ENCODE measurements around the gene VIPR1.

GRCh38 chr3:42525212-42525611 is 22.8 kb downstream of the VIPR1 start:
- TF ChIP-seq SP1 (IDR thresholded peaks at IDR 0.05) (no peak), FOXM1 (IDR thresholded peaks at IDR 0.05; ENCODE audit: borderline replicate concordance) (no peak), BHLHE40 (IDR thresholded peaks at IDR 0.05; ENCODE audit: borderline replicate concordance) (no peak), SUZ12 (IDR thresholded peaks at IDR 0.05) (no peak), ZNF384 (IDR thresholded peaks at IDR 0.05) (no peak), PKNOX1 (IDR thresholded peaks at IDR 0.05) (no peak), ARNT (IDR thresholded peaks at IDR 0.05) (no peak), FOXA1 (IDR thresholded peaks at IDR 0.05) (no peak), FOXK2 (IDR thresholded peaks at IDR 0.05) (no peak), LEF1 (IDR thresholded peaks at IDR 0.05; ENCODE audit: borderline replicate concordance) (no peak)
